Cardiac muscle cell (in vitro differentiated cells and primary cell): Measurements from ENCODE around the gene CETP. TPM values are rescaled to one million over a fixed set of nuclear protein-coding genes. Genes with fewer than 3 reads are reported as not detected.

Experiments
- DNase-seq, 2 donors: peaks; one replicate each; pipeline versions ENCODE4 v3.0.0 to v3.0.0-alpha.2; 2010 to 2017; ENCODE audit warnings: low read depth in 1 of 2, low spot score in 1 of 2
- H3K27ac ChIP-seq: fragments of 200-600 bp; sonication (generic); 2 replicates; pipeline ENCODE4 v1.5.1; 2016
- H3K27me3 ChIP-seq: fragments of 200-600 bp; sonication (generic); 2 replicates; pipeline ENCODE4 v1.6.0; 2016; ENCODE audit warnings: control low read depth
- H3K36me3 ChIP-seq: fragments of 200-600 bp; sonication (generic); 2 replicates; pipeline ENCODE4 v1.5.1; 2016; ENCODE audit warnings: control low read depth
- H3K4me1 ChIP-seq: fragments of 200-600 bp; sonication (generic); 2 replicates; pipeline ENCODE4 v1.8.1; 2017; ENCODE audit warnings: low read depth, mild to moderate bottlenecking, mixed run types
- H3K4me3 ChIP-seq: fragments of 200-600 bp; sonication (generic); 2 replicates; pipeline ENCODE4 v1.5.1; 2016; ENCODE audit warnings: mild to moderate bottlenecking
- H3K9me3 ChIP-seq: fragments of 200-600 bp; sonication (generic); 2 replicates; pipeline ENCODE4 v1.5.1; 2017; ENCODE audit warnings: low read depth, mild to moderate bottlenecking, control low read depth
- CTCF ChIP-seq: IDR thresholded peaks from 2 replicates; pipeline ENCODE4 v1.5.1; 2012; ENCODE audit warnings: low read depth, mild to moderate bottlenecking, low read length
- polyA plus RNA-seq: library from polyadenylated mRNA; unstranded; fragments of >200 nt; fragmentation: Nextera tagmentation; extraction: Ambion mirVana; gene quantifications from 2 replicates; pipeline ENCODE4 v1.2.1, GENCODE V29; 2016
- total RNA-seq: library from RNA; depleted of rRNA; stranded (reverse); fragments of >200 nt; gene quantifications from 2 replicates; pipeline ENCODE4 v1.2.3, GENCODE V29; 2016

The CETP gene
- total and polyA plus RNA-seq, 2 experiments from 2014 or later: 0.27 to 0.49 TPM

- Histone ChIP-seq H3K27me3 (no peaks in the 10 kb centered on the region), H3K36me3 (no peaks in the 10 kb centered on the region), H3K9me3 (no peaks in the 10 kb centered on the region), H3K4me1 (peaks cover under 1% of the 10 kb centered on the region), H3K27ac (no peak overlapping the region), H3K4me3 (no peak overlapping the region)
- no peak for TF ChIP-seq CTCF
- no peak for DNase-seq
These were observed 5.7 kb upstream of the CETP start for GRCh38 chr16:56956076-56956475.

DNA sequence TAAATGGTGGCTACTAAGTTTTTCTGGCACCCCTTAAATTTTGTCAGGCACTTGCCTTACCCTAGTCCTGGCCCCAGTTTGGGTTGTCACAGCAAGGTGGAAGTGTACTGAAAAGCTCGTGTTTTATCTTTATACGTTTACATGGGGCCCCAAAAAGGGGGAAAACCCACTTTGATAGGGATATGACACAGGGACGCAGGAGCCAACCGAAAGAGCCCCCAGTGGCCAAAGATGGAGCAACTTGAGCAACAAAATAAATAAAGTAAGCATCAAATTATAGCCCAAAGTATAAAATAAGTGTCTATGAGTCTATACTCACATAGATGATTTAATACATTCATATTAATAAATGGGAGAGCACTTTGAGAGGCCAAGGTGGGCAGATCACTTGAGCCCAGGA is 5.0 kb upstream of the CETP start:
- Histone ChIP-seq H3K27ac (no peak overlapping the region), H3K27me3 (no peaks in the 10 kb centered on the region), H3K9me3 (no peaks in the 10 kb centered on the region), H3K36me3 (no peaks in the 10 kb centered on the region), H3K4me3 (no peak overlapping the region), H3K4me1 (peaks cover 8% of the 10 kb centered on the region)
- TF ChIP-seq CTCF: no peak
- DNase-seq: no peak

DNA sequence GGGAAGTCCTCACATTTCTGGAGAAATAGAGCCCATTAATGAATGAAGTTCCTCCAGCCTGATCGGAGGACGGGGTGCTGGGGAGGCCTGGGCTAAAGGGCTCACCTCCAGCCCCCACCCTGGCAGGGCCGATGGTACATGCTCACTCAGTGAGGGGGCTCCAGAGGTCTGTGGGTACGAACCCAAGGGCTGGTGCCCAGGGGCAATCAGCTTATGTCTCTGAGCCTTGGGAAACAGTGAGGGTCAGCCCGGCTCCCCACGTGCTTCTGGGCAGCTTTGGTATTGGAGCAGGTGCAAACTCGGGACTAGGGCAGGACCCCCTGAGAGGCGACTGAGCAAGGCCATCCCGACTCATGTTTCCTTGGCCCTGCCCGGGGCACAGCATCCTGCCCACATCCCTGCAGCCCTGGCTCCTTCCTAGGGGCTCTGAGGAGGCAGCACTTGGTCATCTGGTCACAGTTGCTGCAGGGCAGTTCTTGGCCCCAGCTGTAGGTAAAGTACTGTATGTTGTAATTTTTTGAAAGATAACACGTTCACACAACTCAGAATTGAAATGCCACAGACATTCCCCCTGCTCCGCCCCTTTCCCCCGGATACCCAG is 969 bp upstream of the CETP start:
- no peak for TF ChIP-seq CTCF
- H3K36me3 ChIP-seq: no peaks in the 10 kb centered on the region
- DNase-seq: peak in 1 of 2 donors; percentile 73
- H3K9me3 ChIP-seq: no peaks in the 10 kb centered on the region
- peaks cover 15% of the 10 kb centered on the region for H3K4me1 ChIP-seq
- no peak overlapping the region for H3K27ac ChIP-seq
- H3K4me3 ChIP-seq: no peak overlapping the region
- H3K27me3 ChIP-seq: no peaks in the 10 kb centered on the region

DNA sequence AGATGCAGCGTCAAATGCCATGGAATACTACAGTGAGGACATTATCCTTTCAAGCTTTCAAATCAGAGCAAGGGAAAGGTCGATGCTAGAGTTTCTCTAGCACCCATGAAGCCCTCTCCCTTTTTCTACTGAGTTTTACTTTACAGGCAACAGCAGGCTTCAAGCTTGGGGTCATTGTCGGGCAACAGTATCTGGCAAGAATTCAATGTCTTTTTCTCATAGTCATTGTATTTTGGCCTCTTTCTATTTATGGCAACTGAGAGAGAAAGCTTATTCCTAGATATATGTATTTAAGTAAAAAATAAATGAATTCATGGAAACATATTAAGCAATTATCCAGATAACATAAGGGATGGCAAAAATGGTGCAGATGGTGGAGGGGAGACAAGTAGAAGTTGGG is 364 bp upstream of the CETP start:
- Histone ChIP-seq H3K27ac (no peak overlapping the region), H3K4me3 (no peak overlapping the region), H3K4me1 (peaks cover 15% of the 10 kb centered on the region), H3K27me3 (no peaks in the 10 kb centered on the region), H3K36me3 (no peaks in the 10 kb centered on the region), H3K9me3 (no peaks in the 10 kb centered on the region)
- peak in 1 of 2 donors; percentile 66 for DNase-seq
- no peak for TF ChIP-seq CTCF

DNA sequence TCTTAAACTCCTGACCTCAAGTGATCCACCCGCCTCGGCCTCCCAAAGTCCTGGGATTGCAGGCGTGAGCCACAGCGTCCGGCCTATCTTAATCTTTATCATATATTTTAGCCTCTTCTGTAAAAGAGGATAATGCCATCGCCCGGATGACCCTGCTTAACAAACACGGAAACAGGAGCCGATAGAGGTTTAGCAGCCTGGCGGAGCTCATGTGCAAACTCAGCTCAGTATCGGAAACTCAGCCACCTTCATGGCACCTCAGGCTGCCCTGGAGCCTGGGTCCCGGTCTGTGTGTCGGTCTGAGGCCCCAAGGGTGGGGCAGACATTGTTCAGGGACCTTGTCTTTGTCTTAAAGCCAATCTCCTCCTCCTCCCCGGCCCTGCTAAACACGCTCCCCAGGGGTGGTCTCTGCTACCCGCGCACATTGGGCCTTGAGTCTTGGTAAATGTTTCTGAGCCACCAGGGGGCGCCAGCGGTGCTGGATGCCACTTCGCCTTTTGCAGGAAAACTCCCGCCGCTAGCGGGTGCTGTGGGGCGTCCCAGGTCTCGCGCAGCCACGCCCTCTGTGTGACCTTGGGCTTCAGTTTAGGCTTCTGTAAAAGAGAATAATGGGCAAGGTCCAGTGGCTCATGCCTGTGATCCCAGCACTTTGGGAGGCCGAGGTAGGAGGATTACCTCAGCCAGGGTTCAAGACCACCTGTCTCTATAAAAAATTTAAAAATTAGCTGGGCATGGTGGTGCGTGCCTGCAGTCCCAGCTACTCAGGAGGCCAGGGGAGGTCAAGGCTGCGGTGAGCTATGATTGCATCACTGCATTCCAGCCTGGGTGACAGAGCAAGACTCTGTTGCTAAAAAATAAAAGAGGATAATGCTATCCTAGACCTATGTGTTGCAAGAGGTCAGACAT is 2.7 kb downstream of the CETP start:
- Histone ChIP-seq H3K4me3 (no peak overlapping the region), H3K27ac (no peak overlapping the region), H3K36me3 (no peaks in the 10 kb centered on the region), H3K27me3 (no peaks in the 10 kb centered on the region), H3K9me3 (no peaks in the 10 kb centered on the region), H3K4me1 (peaks cover 15% of the 10 kb centered on the region)
- peak; percentile 74 for TF ChIP-seq CTCF
- DNase-seq: peak; percentile 89 to 90
